ENCODE measurements around the gene UBXN11.

Gene UBXN11

GRCh38 chr1:26287811-26288210, 18.6 kb downstream of the UBXN11 start:
- POLR2A ChIA-PET = interaction anchor here (0.6 to 4.6 kb wide), 5 partner anchors 9 to 30 kb away, joined by 3 to 28 read pairs (median 5); partner anchors contain the start of gene CD52
- Histone ChIP-seq H3K36me3 (ENCODE audit: control insufficient read depth in 4 of 4, insufficient read depth in 4 of 4, low read length in 3 of 4) (peaks cover 0 to 20% (median 4%) of the 10 kb centered on the region in 4 experiments), H3K4me3 (ENCODE audit: control insufficient read depth in 1 of 7, extremely low read depth in 1 of 7, insufficient read depth in 4 of 7, low read depth in 2 of 7, low read length in 6 of 7) (peak overlapping the region in 2 of 7 experiments; percentile 2 to 9), H3K4me1 (ENCODE audit: control extremely low read depth in 1 of 4, control insufficient read depth in 4 of 4, insufficient read depth in 4 of 4, low read length in 3 of 4) (peaks cover 27 to 97% (median 95%) of the 10 kb centered on the region in 4 experiments), H3K9me3 (ENCODE audit: control extremely low read depth in 1 of 5, control insufficient read depth in 4 of 5, insufficient read depth in 2 of 5, low read depth in 1 of 5, low read length in 4 of 5) (no peaks in the 10 kb centered on the region), H3K27me3 (replicated peaks in 2 of 5; ENCODE audit: control insufficient read depth in 4 of 5, insufficient read depth in 5 of 5, low read length in 4 of 5) (no peaks in the 10 kb centered on the region), H3K27ac (ENCODE audit: insufficient read depth in 1 of 2, low read depth in 1 of 2, low read length in 2 of 2, poor library complexity in 1 of 2, severe bottlenecking in 2 of 2) (peak overlapping the region; percentile 91 to 92)
- no CpG with 5 or more reads among the region's 5 CpGs for WGBS (ENCODE audit: insufficient coverage)
- DNase-seq = peak in 2 of 3 donors; percentile 50 to 67
- CTCF ChIA-PET = interaction anchor here (0.9 to 10.7 kb wide), 10 partner anchors 9 to 129 kb away, joined by 3 to 161 read pairs (median 5); partner anchors contain the start of genes CD52, SH3BGRL3 and UBXN11

- ChIA-PET POLR2A (interaction anchor here (1.0 to 4.6 kb wide), 6 partner anchors 11 to 31 kb away, joined by 3 to 28 read pairs (median 9); partner anchors contain the start of gene CD52), CTCF (interaction anchor here (1.2 to 10.7 kb wide), 9 partner anchors 10 to 106 kb away, joined by 3 to 161 read pairs (median 6); partner anchors contain the start of genes CD52, SH3BGRL3 and UBXN11)
- peak overlapping the region in 1 of 7 experiments; percentile 23 for H3K4me3 ChIP-seq (ENCODE audit: control insufficient read depth in 1 of 7, extremely low read depth in 1 of 7, insufficient read depth in 4 of 7, low read depth in 2 of 7, low read length in 6 of 7)
- 4% methylated on average over 7 of the region's 8 CpGs for WGBS (ENCODE audit: insufficient coverage)
- H3K27me3 ChIP-seq (replicated peaks in 2 of 5; ENCODE audit: control insufficient read depth in 4 of 5, insufficient read depth in 5 of 5, low read length in 4 of 5) = no peaks in the 10 kb centered on the region
- H3K36me3 ChIP-seq (ENCODE audit: control insufficient read depth in 4 of 4, insufficient read depth in 4 of 4, low read length in 3 of 4) = peaks cover 0 to 22% (median 9%) of the 10 kb centered on the region in 4 experiments
- H3K4me1 ChIP-seq (ENCODE audit: control extremely low read depth in 1 of 4, control insufficient read depth in 4 of 4, insufficient read depth in 4 of 4, low read length in 3 of 4) = peaks cover 26 to 99% (median 98%) of the 10 kb centered on the region in 4 experiments
- H3K27ac ChIP-seq (ENCODE audit: insufficient read depth in 1 of 2, low read depth in 1 of 2, low read length in 2 of 2, poor library complexity in 1 of 2, severe bottlenecking in 2 of 2) = peak overlapping the region; percentile 91 to 92
- peak; percentile 70 to 97 (median 96) for DNase-seq
- H3K9me3 ChIP-seq (ENCODE audit: control extremely low read depth in 1 of 5, control insufficient read depth in 4 of 5, insufficient read depth in 2 of 5, low read depth in 1 of 5, low read length in 4 of 5) = no peaks in the 10 kb centered on the region
These were observed 19.3 kb downstream of the UBXN11 start for GRCh38 chr1:26287033-26287711.

- ChIA-PET POLR2A (interaction anchor here (0.7 to 3.0 kb wide), 4 partner anchors 10 to 32 kb away, joined by 3 to 13 read pairs (median 5); partner anchors contain the start of gene CD52), CTCF (interaction anchor here (1.0 to 10.7 kb wide), 9 partner anchors 9 to 109 kb away, joined by 3 to 161 read pairs (median 7); partner anchors contain the start of genes CD52, SH3BGRL3 and UBXN11)
- Histone ChIP-seq H3K27ac (ENCODE audit: insufficient read depth in 1 of 2, low read depth in 1 of 2, low read length in 2 of 2, poor library complexity in 1 of 2, severe bottlenecking in 2 of 2) (peak overlapping the region; percentile 91 to 92), H3K36me3 (ENCODE audit: control insufficient read depth in 4 of 4, insufficient read depth in 4 of 4, low read length in 3 of 4) (peaks cover 0 to 22% (median 16%) of the 10 kb centered on the region in 4 experiments), H3K4me3 (ENCODE audit: control insufficient read depth in 1 of 7, extremely low read depth in 1 of 7, insufficient read depth in 4 of 7, low read depth in 2 of 7, low read length in 6 of 7) (peak overlapping the region in 1 of 7 experiments; percentile 4), H3K4me1 (ENCODE audit: control extremely low read depth in 1 of 4, control insufficient read depth in 4 of 4, insufficient read depth in 4 of 4, low read length in 3 of 4) (peaks cover 21 to 99% (median 98%) of the 10 kb centered on the region in 4 experiments), H3K27me3 (replicated peaks in 2 of 5; ENCODE audit: control insufficient read depth in 4 of 5, insufficient read depth in 5 of 5, low read length in 4 of 5) (no peaks in the 10 kb centered on the region), H3K9me3 (ENCODE audit: control extremely low read depth in 1 of 5, control insufficient read depth in 4 of 5, insufficient read depth in 2 of 5, low read depth in 1 of 5, low read length in 4 of 5) (no peaks in the 10 kb centered on the region)
- DNase-seq = no peak
- WGBS (ENCODE audit: insufficient coverage) = 100% methylated on average over 1 of the region's 2 CpGs
These were observed 20.4 kb downstream of the UBXN11 start for GRCh38 chr1:26286064-26286416.

DNA sequence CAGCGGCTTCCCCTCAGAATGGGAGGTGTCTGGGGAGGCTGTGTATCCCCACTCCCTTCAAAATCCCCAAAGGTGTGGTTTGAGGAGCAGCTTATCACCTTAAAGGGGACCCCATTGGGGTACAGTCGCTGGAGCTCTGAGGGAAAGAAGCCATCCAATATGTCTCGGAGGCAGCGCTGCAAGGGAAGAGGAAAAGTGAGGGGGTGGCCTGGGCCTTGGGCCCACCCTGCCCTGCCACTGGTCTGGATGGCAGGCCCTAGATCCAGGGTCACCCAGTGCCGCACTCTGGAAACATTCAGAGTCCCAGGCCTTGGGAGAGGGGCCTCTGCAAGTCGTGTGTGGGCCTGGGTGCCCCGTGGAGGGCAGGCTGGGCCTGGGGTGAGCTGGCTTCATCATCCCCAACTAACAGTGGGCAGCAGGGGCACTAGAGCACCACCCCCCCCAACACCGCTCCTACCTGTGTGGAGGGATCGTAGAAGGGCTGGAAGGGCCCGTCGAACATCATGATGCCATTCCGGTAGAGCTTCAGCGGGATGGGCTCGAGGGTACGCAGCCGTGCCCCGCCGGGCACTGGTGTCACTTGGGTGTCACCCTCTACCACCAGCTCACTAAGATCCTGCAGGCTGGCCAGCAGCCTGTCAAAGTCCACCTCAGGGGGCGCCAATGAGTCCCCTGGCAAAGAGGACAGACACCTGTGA, 20.9 kb downstream of the UBXN11 start:
- Histone ChIP-seq H3K36me3 (ENCODE audit: control insufficient read depth in 4 of 4, insufficient read depth in 4 of 4, low read length in 3 of 4) (peaks cover 0 to 25% (median 18%) of the 10 kb centered on the region in 4 experiments), H3K27me3 (replicated peaks in 2 of 5; ENCODE audit: control insufficient read depth in 4 of 5, insufficient read depth in 5 of 5, low read length in 4 of 5) (no peaks in the 10 kb centered on the region), H3K4me3 (ENCODE audit: control insufficient read depth in 1 of 7, extremely low read depth in 1 of 7, insufficient read depth in 4 of 7, low read depth in 2 of 7, low read length in 6 of 7) (peak overlapping the region in 1 of 7 experiments; percentile 4), H3K9me3 (ENCODE audit: control extremely low read depth in 1 of 5, control insufficient read depth in 4 of 5, insufficient read depth in 2 of 5, low read depth in 1 of 5, low read length in 4 of 5) (no peaks in the 10 kb centered on the region), H3K27ac (ENCODE audit: insufficient read depth in 1 of 2, low read depth in 1 of 2, low read length in 2 of 2, poor library complexity in 1 of 2, severe bottlenecking in 2 of 2) (peak overlapping the region; percentile 91 to 92), H3K4me1 (ENCODE audit: control extremely low read depth in 1 of 4, control insufficient read depth in 4 of 4, insufficient read depth in 4 of 4, low read length in 3 of 4) (peaks cover 19 to 99% (median 98%) of the 10 kb centered on the region in 4 experiments)
- peak in 1 of 3 donors; percentile 36 for DNase-seq
- POLR2A ChIA-PET = interaction anchor here (0.7 to 3.0 kb wide), 4 partner anchors 10 to 33 kb away, joined by 3 to 13 read pairs (median 5); partner anchors contain the start of gene CD52
- CTCF ChIA-PET = interaction anchor here (0.8 to 10.7 kb wide), 14 partner anchors 9 to 115 kb away, joined by 3 to 161 read pairs (median 4); partner anchors contain the start of genes CD52, SH3BGRL3, UBXN11 and ZNF593
- 94% methylated on average over 13 of the region's 19 CpGs for WGBS (ENCODE audit: insufficient coverage)

GRCh38 chr1:26284597-26285347, 21.7 kb downstream of the UBXN11 start:
- DNase-seq = peak; percentile 99 to 100 (median 99)
- peak overlapping the region; percentile 91 to 92 for H3K27ac ChIP-seq (ENCODE audit: insufficient read depth in 1 of 2, low read depth in 1 of 2, low read length in 2 of 2, poor library complexity in 1 of 2, severe bottlenecking in 2 of 2)
- CTCF ChIA-PET = interaction anchor here (0.7 to 10.7 kb wide), 15 partner anchors 8 to 115 kb away, joined by 3 to 161 read pairs (median 4); partner anchors contain the start of genes CD52, SH3BGRL3, UBXN11 and ZNF593
- peak overlapping the region in 3 of 7 experiments; percentile 7 to 19 (median 10) for H3K4me3 ChIP-seq (ENCODE audit: control insufficient read depth in 1 of 7, extremely low read depth in 1 of 7, insufficient read depth in 4 of 7, low read depth in 2 of 7, low read length in 6 of 7)
- no peaks in the 10 kb centered on the region for H3K27me3 ChIP-seq (replicated peaks in 2 of 5; ENCODE audit: control insufficient read depth in 4 of 5, insufficient read depth in 5 of 5, low read length in 4 of 5)
- peaks cover 0 to 25% (median 18%) of the 10 kb centered on the region in 4 experiments for H3K36me3 ChIP-seq (ENCODE audit: control insufficient read depth in 4 of 4, insufficient read depth in 4 of 4, low read length in 3 of 4)
- peaks cover 19 to 98% (median 96%) of the 10 kb centered on the region in 4 experiments for H3K4me1 ChIP-seq (ENCODE audit: control extremely low read depth in 1 of 4, control insufficient read depth in 4 of 4, insufficient read depth in 4 of 4, low read length in 3 of 4)
- 8% methylated on average over 15 of the region's 22 CpGs for WGBS (ENCODE audit: insufficient coverage)
- POLR2A ChIA-PET = interaction anchor here (0.6 to 3.0 kb wide), 4 partner anchors 9 to 107 kb away, joined by 3 to 13 read pairs (median 8); partner anchors contain the start of gene CD52
- H3K9me3 ChIP-seq (ENCODE audit: control extremely low read depth in 1 of 5, control insufficient read depth in 4 of 5, insufficient read depth in 2 of 5, low read depth in 1 of 5, low read length in 4 of 5) = no peaks in the 10 kb centered on the region
